ENCODE data around the gene DISP1.

DNA sequence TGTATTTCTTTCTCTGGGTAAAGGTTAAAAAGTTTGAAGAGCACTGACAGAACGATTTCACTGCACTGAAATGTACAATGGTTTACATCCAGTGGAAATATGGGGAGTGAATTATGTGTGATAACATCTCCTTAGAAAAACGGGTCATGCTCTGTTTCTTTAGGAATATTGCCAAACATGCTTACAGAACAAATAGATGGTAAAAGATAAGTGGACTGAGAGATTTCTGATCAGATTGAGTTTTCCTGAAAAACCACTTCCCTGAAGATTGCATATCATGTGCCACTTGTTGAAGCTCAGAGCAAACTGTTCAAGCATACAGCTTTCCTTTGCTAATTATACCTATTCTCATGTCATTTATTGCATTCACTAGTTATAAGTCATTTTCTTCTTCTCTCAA, 29.9 kb upstream of the DISP1 start:
- TF ChIP-seq, protein P1, sequence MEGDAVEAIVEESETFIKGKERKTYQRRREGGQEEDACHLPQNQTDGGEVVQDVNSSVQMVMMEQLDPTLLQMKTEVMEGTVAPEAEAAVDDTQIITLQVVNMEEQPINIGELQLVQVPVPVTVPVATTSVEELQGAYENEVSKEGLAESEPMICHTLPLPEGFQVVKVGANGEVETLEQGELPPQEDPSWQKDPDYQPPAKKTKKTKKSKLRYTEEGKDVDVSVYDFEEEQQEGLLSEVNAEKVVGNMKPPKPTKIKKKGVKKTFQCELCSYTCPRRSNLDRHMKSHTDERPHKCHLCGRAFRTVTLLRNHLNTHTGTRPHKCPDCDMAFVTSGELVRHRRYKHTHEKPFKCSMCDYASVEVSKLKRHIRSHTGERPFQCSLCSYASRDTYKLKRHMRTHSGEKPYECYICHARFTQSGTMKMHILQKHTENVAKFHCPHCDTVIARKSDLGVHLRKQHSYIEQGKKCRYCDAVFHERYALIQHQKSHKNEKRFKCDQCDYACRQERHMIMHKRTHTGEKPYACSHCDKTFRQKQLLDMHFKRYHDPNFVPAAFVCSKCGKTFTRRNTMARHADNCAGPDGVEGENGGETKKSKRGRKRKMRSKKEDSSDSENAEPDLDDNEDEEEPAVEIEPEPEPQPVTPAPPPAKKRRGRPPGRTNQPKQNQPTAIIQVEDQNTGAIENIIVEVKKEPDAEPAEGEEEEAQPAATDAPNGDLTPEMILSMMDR (IDR thresholded peaks at IDR 0.05): no peak
- TF ChIP-seq POLR2A (IDR thresholded peaks at IDR 0.05): no peak

Measured in Peyer's patch (tissue), 4 donors.